SK-N-SH treated with all-trans-retinoic acid at 6 μM for 48 hours (cell line): ENCODE results near the gene TNFRSF12A.

Source experiments
- ATAC-seq: fragments of 200-7000 bp; cut with Tn5 transposase; 3 replicates; pipeline ENCODE4 v1.9.1; 2020; ENCODE audit warnings: mild to moderate bottlenecking, moderate library complexity
- ARNTL ChIP-seq: fragments of 450-650 bp; formaldehyde crosslinking; IDR thresholded peaks from 2 replicates; pipeline ENCODE4 v1.5.0; 2020; ENCODE audit warnings: low read depth, mild to moderate bottlenecking, moderate library complexity, borderline replicate concordance
- BACH2 ChIP-seq: fragments of 250-450 bp; sonication (Bioruptor Pico); IDR thresholded peaks from 2 replicates; pipeline ENCODE4 v1.9.0; 2021; ENCODE audit warnings: mild to moderate bottlenecking, borderline replicate concordance
- CSDC2 ChIP-seq: fragments of 250-450 bp; sonication (Bioruptor Pico); IDR thresholded peaks from 2 replicates; pipeline ENCODE4 v1.5.0; 2020; ENCODE audit warnings: mild to moderate bottlenecking, moderate library complexity
- ESRRG ChIP-seq: fragments of 250-450 bp; sonication (Bioruptor Pico); IDR thresholded peaks from 2 replicates; pipeline ENCODE4 v1.6.1; 2021; ENCODE audit warnings: mild to moderate bottlenecking
- GLIS3 ChIP-seq: fragments of 250-450 bp; sonication (Bioruptor Pico); IDR thresholded peaks from 2 replicates; pipeline ENCODE4 v1.5.0; 2020; ENCODE audit warnings: mild to moderate bottlenecking, moderate library complexity
- ISL1 ChIP-seq: fragments of 250-450 bp; sonication (Bioruptor Pico); IDR thresholded peaks from 2 replicates; pipeline ENCODE4 v2.1.2; 2022; ENCODE audit warnings: mild to moderate bottlenecking, moderate library complexity
- OSR1 ChIP-seq: fragments of 250-450 bp; sonication (Bioruptor Pico); IDR thresholded peaks from 2 replicates; pipeline ENCODE4 v1.8.0; 2022; ENCODE audit warnings: moderate library complexity, mild to moderate bottlenecking, inconsistent platforms
- PATZ1 ChIP-seq: fragments of 250-450 bp; sonication (Bioruptor Pico); IDR thresholded peaks from 2 replicates; pipeline ENCODE4 v1.8.0; 2020; ENCODE audit warnings: mild to moderate bottlenecking, moderate library complexity, borderline replicate concordance
- PPARA ChIP-seq: fragments of 250-450 bp; sonication (Bioruptor Pico); IDR thresholded peaks from 2 replicates; pipeline ENCODE4 v1.5.0; 2020; ENCODE audit warnings: mild to moderate bottlenecking, borderline replicate concordance
- RARB ChIP-seq: fragments of 250-450 bp; sonication (Bioruptor Pico); IDR thresholded peaks from 2 replicates; pipeline ENCODE4 v1.8.0; 2021; ENCODE audit warnings: mild to moderate bottlenecking, moderate library complexity
- SNAI2 ChIP-seq: fragments of 250-450 bp; sonication (Bioruptor Pico); IDR thresholded peaks from 2 replicates; pipeline ENCODE4 v1.5.0; 2020; ENCODE audit warnings: mild to moderate bottlenecking, moderate library complexity
- TCF4 ChIP-seq: fragments of 250-450 bp; sonication (Bioruptor Pico); IDR thresholded peaks from 2 replicates; pipeline ENCODE4 v1.8.0; 2021; ENCODE audit warnings: mild to moderate bottlenecking, moderate library complexity, borderline replicate concordance
- TOX ChIP-seq: fragments of 250-450 bp; sonication (Bioruptor Pico); IDR thresholded peaks from 2 replicates; pipeline ENCODE4 v1.8.0; 2021; ENCODE audit warnings: mild to moderate bottlenecking, moderate library complexity, borderline replicate concordance
- TSHZ2 ChIP-seq: fragments of 250-450 bp; sonication (Bioruptor Pico); IDR thresholded peaks from 2 replicates; pipeline ENCODE4 v1.5.0; 2020; ENCODE audit warnings: mild to moderate bottlenecking, moderate library complexity
- ZC3H10 ChIP-seq: fragments of 250-450 bp; sonication (Bioruptor Pico); IDR thresholded peaks from 2 replicates; pipeline ENCODE4 v1.5.1; 2021; ENCODE audit warnings: mild to moderate bottlenecking, moderate library complexity
- ZFP3 ChIP-seq: fragments of 250-450 bp; sonication (Bioruptor Pico); IDR thresholded peaks from 2 replicates; pipeline ENCODE4 v1.5.0; 2020; ENCODE audit warnings: mild to moderate bottlenecking, moderate library complexity
- ZFP30 ChIP-seq: fragments of 450-650 bp; formaldehyde crosslinking; IDR thresholded peaks from 2 replicates; pipeline ENCODE4 v1.5.0; 2022; ENCODE audit warnings: mild to moderate bottlenecking, moderate library complexity
- ZNF565 ChIP-seq: fragments of 450-650 bp; formaldehyde crosslinking; conservative IDR thresholded peaks from 2 replicates; pipeline ENCODE4 v1.5.0; 2020; ENCODE audit warnings: low read depth, mild to moderate bottlenecking, moderate library complexity
- ZNF70 ChIP-seq: fragments of 450-650 bp; formaldehyde crosslinking; IDR thresholded peaks from 2 replicates; pipeline ENCODE4 v1.5.0; 2020; ENCODE audit warnings: mild to moderate bottlenecking, moderate library complexity
- ZNF8 ChIP-seq: fragments of 450-650 bp; formaldehyde crosslinking; IDR thresholded peaks from 2 replicates; pipeline ENCODE4 v1.5.0; 2020; ENCODE audit warnings: mild to moderate bottlenecking, moderate library complexity
- TF ChIP-seq, protein P1 (sequence below): fragments of 250-450 bp; sonication (Bioruptor Pico); IDR thresholded peaks from 2 replicates; pipeline ENCODE4 v1.5.1; 2021; ENCODE audit warnings: mild to moderate bottlenecking, moderate library complexity
- TF ChIP-seq, protein P2 (sequence below): fragments of 250-450 bp; sonication (Bioruptor Pico); IDR thresholded peaks from 2 replicates; pipeline ENCODE4 v1.8.0; 2021; ENCODE audit warnings: low read depth, mild to moderate bottlenecking, moderate library complexity, borderline replicate concordance

Gene TNFRSF12A

DNA sequence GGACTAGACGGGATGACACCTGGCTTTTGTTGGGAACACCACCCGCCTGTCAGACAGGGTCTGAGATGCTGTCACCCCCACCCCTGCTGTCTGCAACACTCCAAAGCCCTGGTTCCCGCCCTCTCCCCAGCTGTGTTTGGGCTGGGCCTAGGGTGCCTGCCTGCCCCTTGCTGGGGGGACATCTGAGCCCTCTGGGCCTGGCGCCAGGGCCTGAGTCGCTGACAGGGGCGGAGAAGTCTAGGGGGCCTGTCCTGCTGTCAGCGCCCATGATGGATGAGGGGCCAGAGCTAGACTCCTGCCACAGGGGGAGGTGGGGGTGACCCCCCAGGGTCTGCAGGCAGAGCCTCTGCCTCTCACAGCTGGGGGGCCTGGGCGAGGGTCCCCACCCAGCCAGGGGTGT lies 32.3 kb upstream of the TNFRSF12A start:
- no peak for ATAC-seq
- no peak for TF ChIP-seq ZNF565 (CRISPR knock-in tag)
- TF ChIP-seq, protein P1, sequence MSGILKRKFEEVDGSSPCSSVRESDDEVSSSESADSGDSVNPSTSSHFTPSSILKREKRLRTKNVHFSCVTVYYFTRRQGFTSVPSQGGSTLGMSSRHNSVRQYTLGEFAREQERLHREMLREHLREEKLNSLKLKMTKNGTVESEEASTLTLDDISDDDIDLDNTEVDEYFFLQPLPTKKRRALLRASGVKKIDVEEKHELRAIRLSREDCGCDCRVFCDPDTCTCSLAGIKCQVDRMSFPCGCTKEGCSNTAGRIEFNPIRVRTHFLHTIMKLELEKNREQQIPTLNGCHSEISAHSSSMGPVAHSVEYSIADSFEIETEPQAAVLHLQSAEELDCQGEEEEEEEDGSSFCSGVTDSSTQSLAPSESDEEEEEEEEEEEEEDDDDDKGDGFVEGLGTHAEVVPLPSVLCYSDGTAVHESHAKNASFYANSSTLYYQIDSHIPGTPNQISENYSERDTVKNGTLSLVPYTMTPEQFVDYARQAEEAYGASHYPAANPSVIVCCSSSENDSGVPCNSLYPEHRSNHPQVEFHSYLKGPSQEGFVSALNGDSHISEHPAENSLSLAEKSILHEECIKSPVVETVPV = no peak
- no peak for TF ChIP-seq BACH2 (CRISPR knock-in tag)
- TF ChIP-seq ZNF70 = no peak
- no peak for TF ChIP-seq PATZ1 (CRISPR knock-in tag)
- TF ChIP-seq ZFP3 = no peak
- no peak for TF ChIP-seq GLIS3 (CRISPR knock-in tag)
- TF ChIP-seq RARB (CRISPR knock-in tag) = no peak
- no peak for TF ChIP-seq ZFP30
- no peak for TF ChIP-seq PPARA (CRISPR knock-in tag)
- TF ChIP-seq CSDC2 (CRISPR knock-in tag) = no peak
- no peak for TF ChIP-seq ESRRG (CRISPR knock-in tag)
- TF ChIP-seq ZNF8 = no peak
- no peak for TF ChIP-seq SNAI2 (CRISPR knock-in tag)
- no peak for TF ChIP-seq ZC3H10
- TF ChIP-seq, protein P2, sequence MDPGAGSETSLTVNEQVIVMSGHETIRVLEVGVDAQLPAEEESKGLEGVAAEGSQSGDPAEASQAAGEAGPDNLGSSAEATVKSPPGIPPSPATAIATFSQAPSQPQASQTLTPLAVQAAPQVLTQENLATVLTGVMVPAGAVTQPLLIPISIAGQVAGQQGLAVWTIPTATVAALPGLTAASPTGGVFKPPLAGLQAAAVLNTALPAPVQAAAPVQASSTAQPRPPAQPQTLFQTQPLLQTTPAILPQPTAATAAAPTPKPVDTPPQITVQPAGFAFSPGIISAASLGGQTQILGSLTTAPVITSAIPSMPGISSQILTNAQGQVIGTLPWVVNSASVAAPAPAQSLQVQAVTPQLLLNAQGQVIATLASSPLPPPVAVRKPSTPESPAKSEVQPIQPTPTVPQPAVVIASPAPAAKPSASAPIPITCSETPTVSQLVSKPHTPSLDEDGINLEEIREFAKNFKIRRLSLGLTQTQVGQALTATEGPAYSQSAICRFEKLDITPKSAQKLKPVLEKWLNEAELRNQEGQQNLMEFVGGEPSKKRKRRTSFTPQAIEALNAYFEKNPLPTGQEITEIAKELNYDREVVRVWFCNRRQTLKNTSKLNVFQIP (CRISPR knock-in tag) = no peak
- no peak for TF ChIP-seq ISL1 (CRISPR knock-in tag)
- TF ChIP-seq, all 23 proteins: peak for 0

- TF ChIP-seq, protein P1 = no peak
- TF ChIP-seq CSDC2 (CRISPR knock-in tag) (no peak), ZNF565 (CRISPR knock-in tag) (no peak), SNAI2 (CRISPR knock-in tag) (no peak), PPARA (CRISPR knock-in tag) (no peak), ZFP30 (no peak), BACH2 (CRISPR knock-in tag) (no peak), GLIS3 (CRISPR knock-in tag) (no peak), ZNF70 (no peak), TOX (CRISPR knock-in tag) (no peak)
- ATAC-seq = no peak
Measured at GRCh38 chr16:2988590-2989099, 31.5 kb upstream of the TNFRSF12A start.

- TF ChIP-seq ZFP3 (no peak), TSHZ2 (CRISPR knock-in tag) (no peak), RARB (CRISPR knock-in tag) (no peak), OSR1 (no peak), TCF4 (CRISPR knock-in tag) (no peak), ZNF565 (CRISPR knock-in tag) (no peak), SNAI2 (CRISPR knock-in tag) (no peak), TOX (CRISPR knock-in tag) (no peak), CSDC2 (CRISPR knock-in tag) (no peak), ESRRG (CRISPR knock-in tag) (no peak), ZC3H10 (no peak), PPARA (CRISPR knock-in tag) (no peak), ZNF70 (no peak), GLIS3 (CRISPR knock-in tag) (no peak), ARNTL (CRISPR knock-in tag) (no peak), BACH2 (CRISPR knock-in tag) (no peak)
- TF ChIP-seq, all 23 proteins: peak for 0
- ATAC-seq = no peak
Measured at GRCh38 chr16:2990891-2991290, 29.3 kb upstream of the TNFRSF12A start.
